ENCODE data around the gene FMNL3.

FMNL3 gene

GRCh38 chr12:49708851-49709250 is 1.6 kb upstream of the FMNL3 start:
- TF ChIP-seq ZBTB7A (IDR thresholded peaks at IDR 0.05; ENCODE audit: low read depth) (no peak), TEAD4 (IDR thresholded peaks at IDR 0.05) (no peak), EP300 (IDR thresholded peaks at IDR 0.05; ENCODE audit: borderline replicate concordance) (no peak), RAD21 (IDR thresholded peaks at IDR 0.05; ENCODE audit: low read depth) (no peak), MAX (IDR thresholded peaks at IDR 0.05) (no peak), EGR1 (IDR thresholded peaks at IDR 0.05) (no peak), CEBPB (IDR thresholded peaks at IDR 0.05) (no peak), YY1 (IDR thresholded peaks at IDR 0.05; ENCODE audit: low read depth) (no peak), TAF1 (IDR thresholded peaks at IDR 0.05; ENCODE audit: low read depth) (no peak), NFIC (IDR thresholded peaks at IDR 0.05) (no peak), CREB1 (IDR thresholded peaks at IDR 0.05; ENCODE audit: low read depth) (no peak), FOXM1 (IDR thresholded peaks at IDR 0.05; ENCODE audit: borderline replicate concordance, low read depth) (no peak), TCF12 (IDR thresholded peaks at IDR 0.05; ENCODE audit: low read depth) (no peak), REST (IDR thresholded peaks at IDR 0.05; ENCODE audit: low read depth) (no peak), USF1 (IDR thresholded peaks at IDR 0.05) (no peak)

GRCh38 chr12:49707812-49708147 is 575 bp upstream of the FMNL3 start:
- no peak for TF ChIP-seq REST (IDR thresholded peaks at IDR 0.05; ENCODE audit: low read depth)
- TF ChIP-seq TAF1 (IDR thresholded peaks at IDR 0.05; ENCODE audit: low read depth) = no peak
- TF ChIP-seq CEBPB (IDR thresholded peaks at IDR 0.05) = no peak
- no peak for TF ChIP-seq YY1 (IDR thresholded peaks at IDR 0.05; ENCODE audit: low read depth)
- TF ChIP-seq EGR1 (IDR thresholded peaks at IDR 0.05) = no peak

- TF ChIP-seq TCF12 (IDR thresholded peaks at IDR 0.05; ENCODE audit: low read depth) (no peak), FOXM1 (IDR thresholded peaks at IDR 0.05; ENCODE audit: borderline replicate concordance, low read depth) (no peak), YY1 (IDR thresholded peaks at IDR 0.05; ENCODE audit: low read depth) (no peak), EP300 (IDR thresholded peaks at IDR 0.05; ENCODE audit: borderline replicate concordance) (no peak), NFIC (IDR thresholded peaks at IDR 0.05) (no peak), TEAD4 (IDR thresholded peaks at IDR 0.05) (no peak), ZBTB7A (IDR thresholded peaks at IDR 0.05; ENCODE audit: low read depth) (no peak; the same call in 1 of the 2 replicates), TAF1 (IDR thresholded peaks at IDR 0.05; ENCODE audit: low read depth) (no peak), USF1 (IDR thresholded peaks at IDR 0.05) (no peak)
Measured at GRCh38 chr12:49706351-49707127, 666 bp downstream of the FMNL3 start.

- TF ChIP-seq EP300 (IDR thresholded peaks at IDR 0.05; ENCODE audit: borderline replicate concordance) = no peak
- no peak for TF ChIP-seq TCF12 (IDR thresholded peaks at IDR 0.05; ENCODE audit: low read depth)
- no peak for TF ChIP-seq FOXM1 (IDR thresholded peaks at IDR 0.05; ENCODE audit: borderline replicate concordance, low read depth)
- no peak for TF ChIP-seq REST (IDR thresholded peaks at IDR 0.05; ENCODE audit: low read depth)
- TF ChIP-seq RAD21 (IDR thresholded peaks at IDR 0.05; ENCODE audit: low read depth) = no peak
- no peak for TF ChIP-seq MAX (IDR thresholded peaks at IDR 0.05)
- no peak for TF ChIP-seq USF1 (IDR thresholded peaks at IDR 0.05)
- TF ChIP-seq TEAD4 (IDR thresholded peaks at IDR 0.05) = no peak
- TF ChIP-seq NFIC (IDR thresholded peaks at IDR 0.05) = no peak
- TF ChIP-seq CEBPB (IDR thresholded peaks at IDR 0.05) = no peak
- TF ChIP-seq EGR1 (IDR thresholded peaks at IDR 0.05) = no peak
- no peak for TF ChIP-seq CREB1 (IDR thresholded peaks at IDR 0.05; ENCODE audit: low read depth)
- no peak for TF ChIP-seq YY1 (IDR thresholded peaks at IDR 0.05; ENCODE audit: low read depth)
- no peak for TF ChIP-seq ZBTB7A (IDR thresholded peaks at IDR 0.05; ENCODE audit: low read depth)
- no peak for TF ChIP-seq TAF1 (IDR thresholded peaks at IDR 0.05; ENCODE audit: low read depth)
Measured at GRCh38 chr12:49705479-49706134, 1.6 kb downstream of the FMNL3 start.

Data from Ishikawa (cell line).